CD14-positive monocyte (primary cell): Measurements from ENCODE around the gene TPST1. TPM values are rescaled to one million over a fixed set of nuclear protein-coding genes. Genes with fewer than 3 reads are reported as not detected.

Experiments used
- DNase-seq, 3 donors: peaks; one replicate each; pipeline ENCODE4 v3.0.0-alpha.2; 2011 to 2022
- H2AFZ ChIP-seq: 2 replicates; pipeline ENCODE4 v1.6.0; 2012; ENCODE audit warnings: mild to moderate bottlenecking, low read depth, low read length, inconsistent platforms; ENCODE audit not compliant: insufficient read depth, poor library complexity, severe bottlenecking
- H3K27ac ChIP-seq, 2 donors: 1 replicate in 1 of 2; 2 replicates in 1 of 2; pipeline ENCODE4 v1.5.1; 2012 to 2013; ENCODE audit warnings: low read length in 2 of 2, control low read depth in 1 of 2, inconsistent platforms in 1 of 2, low read depth in 1 of 2, mild to moderate bottlenecking in 1 of 2
- H3K27me3 ChIP-seq, 2 donors: one replicate each; pipeline versions ENCODE4 v1.6.0 to v1.6.1; 2011 to 2013; ENCODE audit warnings: low read length in 2 of 2; ENCODE audit not compliant: control insufficient read depth in 2 of 2, insufficient read depth in 2 of 2
- H3K36me3 ChIP-seq, 2 donors: replicated peaks in 1 of 2; 1 replicate in 1 of 2; 2 replicates in 1 of 2; pipeline versions ENCODE4 v1.5.1 to v1.6.1; 2012 to 2013; ENCODE audit warnings: low read length in 2 of 2, control low read depth in 1 of 2, inconsistent platforms in 1 of 2, mild to moderate bottlenecking in 1 of 2; ENCODE audit not compliant: insufficient read depth in 2 of 2, control insufficient read depth in 1 of 2
- H3K4me1 ChIP-seq, 2 donors: 1 replicate in 1 of 2; 2 replicates in 1 of 2; pipeline versions ENCODE4 v1.5.1 to v1.6.1; 2012 to 2013; ENCODE audit warnings: low read length in 2 of 2, control low read depth in 1 of 2, inconsistent platforms in 1 of 2, mild to moderate bottlenecking in 1 of 2, moderate library complexity in 1 of 2; ENCODE audit not compliant: insufficient read depth in 2 of 2, control insufficient read depth in 1 of 2
- H3K4me2 ChIP-seq: replicated peaks from 2 replicates; pipeline ENCODE3; 2012; ENCODE audit warnings: low read length, moderate library complexity, mild to moderate bottlenecking; ENCODE audit not compliant: poor library complexity, severe bottlenecking; ENCODE audit errors: extremely low read depth
- H3K4me3 ChIP-seq, 3 experiments: fragments of 200-600 bp in 1 of 3; sonication (generic) in 1 of 3; replicated peaks in 1 of 3; 1 replicate in 2 of 3; 2 replicates in 1 of 3; pipeline ENCODE4 v1.5.1; 2011 to 2013; ENCODE audit warnings: low read length in 3 of 3, mild to moderate bottlenecking in 3 of 3, control low read depth in 2 of 3, low read depth in 2 of 3, inconsistent platforms in 1 of 3, moderate library complexity in 1 of 3
- H3K79me2 ChIP-seq: 2 replicates; pipeline ENCODE4 v1.6.0; 2012; ENCODE audit warnings: mild to moderate bottlenecking, control low read depth, inconsistent platforms, low read length, moderate library complexity; ENCODE audit not compliant: insufficient read depth
- H3K9ac ChIP-seq: 2 replicates; pipeline ENCODE4 v1.6.0; 2017; ENCODE audit warnings: low read length, mild to moderate bottlenecking; ENCODE audit not compliant: insufficient read depth, poor library complexity, severe bottlenecking
- H3K9me3 ChIP-seq, 2 donors: replicated peaks in 1 of 2; 1 replicate in 1 of 2; 2 replicates in 1 of 2; pipeline versions ENCODE4 v1.5.1 to v1.6.1; 2012 to 2013; ENCODE audit warnings: low read length in 2 of 2, control low read depth in 1 of 2; ENCODE audit not compliant: control insufficient read depth in 1 of 2, insufficient read depth in 1 of 2
- H4K20me1 ChIP-seq: 2 replicates; pipeline ENCODE4 v1.6.0; 2012; ENCODE audit warnings: mild to moderate bottlenecking, low read length, control low read depth, moderate library complexity; ENCODE audit not compliant: insufficient read depth
- H3K27ac Mint-ChIP-seq, 7 donors: one replicate each; pipeline ENCODE4 v1.8.0; 2020; ENCODE audit warnings: mild to moderate bottlenecking in 7 of 7, mixed read lengths in 7 of 7, moderate library complexity in 6 of 7, inconsistent platforms in 2 of 7
- H3K27me3 Mint-ChIP-seq, 3 donors: one replicate each; pipeline ENCODE4 v1.8.0; 2021 to 2022; ENCODE audit warnings: low read depth in 3 of 3, mild to moderate bottlenecking in 3 of 3, mixed read lengths in 3 of 3, moderate library complexity in 3 of 3, inconsistent platforms in 1 of 3
- H3K36me3 Mint-ChIP-seq, 2 donors: one replicate each; pipeline ENCODE4 v1.8.0; 2020; ENCODE audit warnings: mixed read lengths in 2 of 2, inconsistent platforms in 1 of 2, mild to moderate bottlenecking in 1 of 2
- H3K4me1 Mint-ChIP-seq: one replicate; pipeline ENCODE4 v1.8.0; 2020; ENCODE audit warnings: mild to moderate bottlenecking, mixed read lengths
- H3K4me3 Mint-ChIP-seq, 2 donors: one replicate each; pipeline ENCODE4 v1.8.0; 2020; ENCODE audit warnings: mild to moderate bottlenecking in 2 of 2, mixed read lengths in 2 of 2, moderate library complexity in 1 of 2
- H3K9me3 Mint-ChIP-seq, 7 donors: one replicate each; pipeline ENCODE4 v1.8.0; 2020 to 2022; ENCODE audit warnings: mixed read lengths in 7 of 7, mild to moderate bottlenecking in 6 of 7, moderate library complexity in 6 of 7, inconsistent platforms in 2 of 7
- CTCF ChIP-seq: fragments of 200-600 bp; IDR thresholded peaks from one replicate; pipeline ENCODE4 v1.8.0; 2022; ENCODE audit warnings: antibody characterized with exemption, mild to moderate bottlenecking
- WGBS: methylation state at CpG from one replicate; pipeline ENCODE4 v1.1.5; 2013; ENCODE audit warnings: missing lambda C conversion rate; ENCODE audit not compliant: insufficient coverage; 5-methylcytosine and 5-hydroxymethylcytosine counted together
- intact Hi-C, 2 donors: fragments of 100-400 bp; cut with micrococcal nuclease; formaldehyde crosslinking; loops; one replicate each; pipeline versions ENCODE4 v1.15.0 to v1.15.1; 2023
- polyA plus RNA-seq, 3 donors: library from polyadenylated mRNA; depleted of rRNA in 1 of 3; unstranded in 2 of 3; stranded (reverse) in 1 of 3; fragments of 300-500 nt in 2 of 3; fragments of >200 nt in 1 of 3; fragmentation: Illumina TruSeq in 2 of 3; gene quantifications; 1 replicate in 2 of 3; 2 replicates in 1 of 3; pipeline ENCODE4 v1.2.3, GENCODE V29; 2012 to 2021

The TPST1 gene
- polyA plus RNA-seq, 3 donors, result 0.54 to 4.8 (median 4.2) TPM

GRCh38 chr7:66182920-66183319, 22.2 kb upstream of the TPST1 start:
- H3K9me3 Mint-ChIP-seq, result peaks cover 0 to 19% (median 16%) of the 10 kb centered on the region in 7 donors
- peaks cover 0 to 7% (median 0%) of the 10 kb centered on the region in 3 donors for H3K27me3 Mint-ChIP-seq
- H2AFZ ChIP-seq, result no peak overlapping the region
- intact Hi-C loops, result no loop called here
- no peak overlapping the region for H3K4me2 ChIP-seq
- no peaks in the 10 kb centered on the region for H3K4me1 ChIP-seq
- no peak overlapping the region for H3K4me3 ChIP-seq
- no peak overlapping the region for H3K4me3 Mint-ChIP-seq
- H4K20me1 ChIP-seq, result no peaks in the 10 kb centered on the region
- H3K36me3 ChIP-seq, result no peaks in the 10 kb centered on the region
- 20% methylated on average over 1 of the region's 6 CpGs for WGBS
- no peaks in the 10 kb centered on the region for H3K36me3 Mint-ChIP-seq
- H3K27ac ChIP-seq, result no peak overlapping the region
- H3K4me1 Mint-ChIP-seq, result peaks cover 5% of the 10 kb centered on the region
- H3K27me3 ChIP-seq, result no peaks in the 10 kb centered on the region
- peaks cover 0 to 15% of the 10 kb centered on the region in 2 donors for H3K9me3 ChIP-seq
- TF ChIP-seq CTCF, result no peak
- H3K27ac Mint-ChIP-seq, result peak overlapping the region in 2 of 7 donors; percentile 8
- H3K9ac ChIP-seq, result no peak overlapping the region
- H3K79me2 ChIP-seq, result no peaks in the 10 kb centered on the region
- no peak for DNase-seq

- Histone ChIP-seq H3K36me3 (no peaks in the 10 kb centered on the region), H3K4me1 (no peaks in the 10 kb centered on the region), H3K4me2 (no peak overlapping the region), H3K79me2 (no peaks in the 10 kb centered on the region), H3K27ac (no peak overlapping the region), H3K4me3 (no peak overlapping the region), H2AFZ (no peak overlapping the region), H4K20me1 (no peaks in the 10 kb centered on the region), H3K27me3 (no peaks in the 10 kb centered on the region), H3K9me3 (peaks cover 0 to 9% of the 10 kb centered on the region in 2 donors), H3K9ac (no peak overlapping the region)
- no peak overlapping the region for H3K4me3 Mint-ChIP-seq
- WGBS, result 100% methylated on average over 1 of the region's 2 CpGs
- no peak for DNase-seq
- intact Hi-C loops, result no loop called here
- TF ChIP-seq CTCF, result no peak
- peaks cover 0 to 7% (median 0%) of the 10 kb centered on the region in 3 donors for H3K27me3 Mint-ChIP-seq
- no peaks in the 10 kb centered on the region for H3K36me3 Mint-ChIP-seq
- peaks cover 5% of the 10 kb centered on the region for H3K4me1 Mint-ChIP-seq
- H3K9me3 Mint-ChIP-seq, result peaks cover 0 to 16% (median 10%) of the 10 kb centered on the region in 7 donors
- H3K27ac Mint-ChIP-seq, result no peak overlapping the region
Measured at GRCh38 chr7:66183700-66184099, 21.4 kb upstream of the TPST1 start.
